H1 (cell line): ENCODE results near the gene OBSL1. TPM values are rescaled to one million over a fixed set of nuclear protein-coding genes. Genes with fewer than 3 reads are reported as not detected.
A peak's percentile ranks its signal among the peaks of the same experiment; 100 is the strongest.

Source experiments
- CTCF ChIA-PET: fragments of 300-600 bp; sonication (Branson Sonifier 250); formaldehyde crosslinking; loops from one replicate; lab custom pipeline; 2021; ENCODE audit not compliant: partially characterized antibody; lab: Charles Lee
- POLR2A ChIA-PET: fragments of 300-600 bp; sonication (Branson Sonifier 250); formaldehyde crosslinking; loops from one replicate; lab custom pipeline; 2021; ENCODE audit warnings: inconsistent platforms; ENCODE audit not compliant: partially characterized antibody; lab: Charles Lee
- DNase-seq, 2 experiments: peaks; one replicate each; pipeline versions ENCODE4 v3.0.0 to v3.0.0-alpha.2; 2010 to 2022; ENCODE audit warnings: low spot score in 2 of 2, low read depth in 1 of 2, mixed read lengths in 1 of 2
- FAIRE-seq: peaks from 2 replicates; lab custom pipeline; 2011; peaks lifted over from hg19 to GRCh38; lab: Jason Lieb, UNC
- H2AFZ ChIP-seq: 2 replicates; pipeline ENCODE4 v1.8.1; 2012; ENCODE audit warnings: low read length, inconsistent platforms
- H2AK5ac ChIP-seq: 2 replicates; pipeline ENCODE4 v1.6.1; 2013; ENCODE audit warnings: low read depth, low read length
- H2BK120ac ChIP-seq: replicated peaks from 2 replicates; pipeline ENCODE3; 2013; ENCODE audit warnings: low read depth, low read length, inconsistent platforms
- H2BK12ac ChIP-seq: 2 replicates; pipeline ENCODE4 v1.6.1; 2013; ENCODE audit warnings: low read depth, low read length
- H2BK15ac ChIP-seq: 2 replicates; pipeline ENCODE4 v1.6.1; 2013; ENCODE audit warnings: low read length
- H2BK20ac ChIP-seq: 2 replicates; pipeline ENCODE4 v1.6.1; 2013; ENCODE audit warnings: low read length
- H2BK5ac ChIP-seq: 2 replicates; pipeline ENCODE4 v1.6.1; 2013; ENCODE audit warnings: low read depth, low read length
- H3K14ac ChIP-seq: 2 replicates; pipeline ENCODE4 v1.6.1; 2013; ENCODE audit warnings: inconsistent platforms; ENCODE audit not compliant: insufficient read length
- H3K18ac ChIP-seq: 2 replicates; pipeline ENCODE4 v1.6.1; 2013; ENCODE audit warnings: low read length; ENCODE audit errors: extremely low read depth
- H3K23ac ChIP-seq: 2 replicates; pipeline ENCODE4 v1.6.1; 2013; ENCODE audit warnings: inconsistent platforms; ENCODE audit not compliant: insufficient read length
- H3K23me2 ChIP-seq: 2 replicates; pipeline ENCODE4 v1.6.1; 2013; ENCODE audit warnings: low read depth, low read length
- H3K27ac ChIP-seq: 2 replicates; pipeline ENCODE4 v1.6.1; 2011; ENCODE audit warnings: low read depth, low read length, inconsistent platforms
- H3K27me3 ChIP-seq, 4 experiments: replicated peaks in 1 of 4; 1 replicate in 1 of 4; 2 replicates in 3 of 4; pipeline versions ENCODE4 v1.6.1 to v1.8.1; 2011 to 2013; ENCODE audit warnings: low read length in 3 of 4, mild to moderate bottlenecking in 3 of 4, inconsistent platforms in 2 of 4, mixed read lengths in 2 of 4, moderate library complexity in 1 of 4; ENCODE audit not compliant: control insufficient read depth in 3 of 4, insufficient read depth in 3 of 4; ENCODE audit errors: extremely low read depth in 1 of 4
- H3K36me3 ChIP-seq, 4 experiments: 2 replicates each; pipeline versions ENCODE4 v1.6.1 to v1.8.1; 2011 to 2013; ENCODE audit warnings: mild to moderate bottlenecking in 4 of 4, low read length in 3 of 4, moderate library complexity in 2 of 4, control low read depth in 1 of 4, inconsistent platforms in 1 of 4; ENCODE audit not compliant: insufficient read depth in 4 of 4, control insufficient read depth in 2 of 4
- H3K4ac ChIP-seq: replicated peaks from 2 replicates; pipeline ENCODE3; 2013; ENCODE audit warnings: low read length, low read depth, mixed read lengths, inconsistent platforms; ENCODE audit not compliant: insufficient read length
- H3K4me1 ChIP-seq, 4 experiments: replicated peaks in 1 of 4; 1 replicate in 1 of 4; 2 replicates in 3 of 4; pipeline versions ENCODE4 v1.6.1 to v1.8.1; 2011 to 2013; ENCODE audit warnings: low read length in 3 of 4, inconsistent platforms in 2 of 4, mixed read lengths in 1 of 4; ENCODE audit not compliant: insufficient read depth in 4 of 4, control insufficient read depth in 3 of 4
- H3K4me2 ChIP-seq, 2 experiments: 2 replicates each; pipeline versions ENCODE4 v1.6.1 to v1.8.1; 2011 to 2013; ENCODE audit warnings: low read depth in 2 of 2, low read length in 2 of 2, control low read depth in 1 of 2, inconsistent platforms in 1 of 2, mild to moderate bottlenecking in 1 of 2; ENCODE audit not compliant: insufficient read depth in 1 of 2
- H3K4me3 ChIP-seq, 4 experiments: fragments of 200-600, 300-600 bp in 1 of 4; sonication (generic), shearing (Covaris generic), sonication (Bioruptor Twin) in 1 of 4; 2 replicates each; pipeline versions ENCODE4 v1.5.1 to v1.8.1; 2011 to 2016; ENCODE audit warnings: low read length in 4 of 4, low read depth in 3 of 4, control low read depth in 2 of 4, inconsistent platforms in 2 of 4, mild to moderate bottlenecking in 2 of 4, mixed read lengths in 1 of 4, moderate library complexity in 1 of 4; ENCODE audit not compliant: insufficient read depth in 2 of 4; ENCODE audit errors: extremely low read depth in 1 of 4
- H3K56ac ChIP-seq: replicated peaks from 2 replicates; pipeline ENCODE3; 2013; ENCODE audit warnings: low read depth, mild to moderate bottlenecking, mixed read lengths, low read length, inconsistent platforms; ENCODE audit not compliant: insufficient read length
- H3K79me1 ChIP-seq: 2 replicates; pipeline ENCODE4 v1.6.1; 2013; ENCODE audit warnings: low read depth, low read length, control low read depth
- H3K79me2 ChIP-seq, 2 experiments: 2 replicates each; pipeline versions ENCODE4 v1.6.1 to v1.8.1; 2012 to 2013; ENCODE audit warnings: low read length in 2 of 2, mild to moderate bottlenecking in 2 of 2, inconsistent platforms in 1 of 2; ENCODE audit not compliant: insufficient read depth in 2 of 2, control insufficient read depth in 1 of 2
- H3K9ac ChIP-seq, 4 experiments: replicated peaks in 1 of 4; 1 replicate in 1 of 4; 2 replicates in 3 of 4; pipeline versions ENCODE4 v1.6.1 to v1.8.1; 2011 to 2013; ENCODE audit warnings: low read depth in 3 of 4, low read length in 3 of 4, control low read depth in 2 of 4, mild to moderate bottlenecking in 2 of 4, moderate library complexity in 2 of 4, inconsistent platforms in 1 of 4; ENCODE audit errors: extremely low read depth in 1 of 4
- H3K9me3 ChIP-seq, 2 experiments: 2 replicates each; pipeline versions ENCODE4 v1.6.1 to v1.8.1; 2012 to 2013; ENCODE audit warnings: mild to moderate bottlenecking in 2 of 2, moderate library complexity in 2 of 2, control low read depth in 1 of 2, inconsistent platforms in 1 of 2, low read depth in 1 of 2, low read length in 1 of 2, mixed read lengths in 1 of 2; ENCODE audit not compliant: insufficient read depth in 2 of 2
- H4K20me1 ChIP-seq, 2 experiments: replicated peaks in 1 of 2; 2 replicates each; pipeline versions ENCODE3 to v1.8.1; 2011 to 2013; ENCODE audit warnings: inconsistent platforms in 2 of 2, low read length in 2 of 2, mild to moderate bottlenecking in 1 of 2; ENCODE audit not compliant: insufficient read depth in 2 of 2, control insufficient read depth in 1 of 2
- H4K5ac ChIP-seq: 2 replicates; pipeline ENCODE4 v1.6.1; 2013; ENCODE audit warnings: low read length, low read depth, mixed read lengths, inconsistent platforms; ENCODE audit not compliant: insufficient read length
- H4K8ac ChIP-seq: 2 replicates; pipeline ENCODE4 v1.8.0; 2013; ENCODE audit warnings: mild to moderate bottlenecking, moderate library complexity, low read length, inconsistent platforms; ENCODE audit not compliant: insufficient read depth; ENCODE audit errors: extremely low read depth
- H4K91ac ChIP-seq: replicated peaks from 2 replicates; pipeline ENCODE3; 2013; ENCODE audit warnings: low read length, mixed read lengths, inconsistent platforms; ENCODE audit not compliant: insufficient read length
- CBX8 ChIP-seq: fragments of 300-800, 300-1000 bp; sonication (generic); IDR thresholded peaks from 2 replicates; pipeline ENCODE4 v1.7.1; 2016; ENCODE audit warnings: low read depth, low read length, borderline replicate concordance
- POLR2AphosphoS5 ChIP-seq: IDR thresholded peaks from 2 replicates; pipeline ENCODE4 v1.6.1; 2011; ENCODE audit warnings: low read depth, low read length
- SP2 ChIP-seq: IDR thresholded peaks from 2 replicates; pipeline ENCODE4 v1.6.1; 2012; ENCODE audit warnings: mild to moderate bottlenecking, low read length, inconsistent platforms
- WGBS, 2 experiments: shearing (Covaris generic) in 1 of 2; methylation state at CpG; one replicate each; pipeline versions ENCODE4 v1.1.6 to v1.1.7; 2013 to 2015; ENCODE audit warnings: low lambda C conversion rate in 2 of 2, mixed read lengths in 2 of 2, inconsistent platforms in 1 of 2, low coverage in 1 of 2, missing lambda C conversion rate in 1 of 2; ENCODE audit not compliant: insufficient replicate concordance in 2 of 2, insufficient coverage in 1 of 2, insufficient read length in 1 of 2; ENCODE audit errors: extremely low coverage in 1 of 2, missing lambda C conversion rate in 1 of 2; 5-methylcytosine and 5-hydroxymethylcytosine counted together
- polyA plus RNA-seq, 7 experiments: library from polyadenylated mRNA; depleted of rRNA in 3 of 7; stranded (reverse) in 5 of 7; unstranded in 2 of 7; fragments of >200 nt in 5 of 7; fragments of 200-250 nt in 2 of 7; gene quantifications; 1 replicate in 5 of 7; 2 replicates in 1 of 7; 4 replicates in 1 of 7; pipeline versions ENCODE4 v1.2.1 to v1.2.3, GENCODE V29; 2011 to 2013; ENCODE audit warnings: missing spikeins in 2 of 7, mixed read lengths in 2 of 7
- total RNA-seq: library from RNA; stranded (reverse); fragmentation: NEBNext Ultra II Directional; extraction: Animal tissue kit (Norgen Biotek cat#: 25700); gene quantifications from 2 replicates; pipeline ENCODE4 v1.2.1, GENCODE V29; 2021

OBSL1 gene
- total and polyA plus RNA-seq, 2 of the 8 experiments (the other 6 are each of a cell fraction or from before 2014, with no cell fraction given): 116 to 127 TPM

DNA sequence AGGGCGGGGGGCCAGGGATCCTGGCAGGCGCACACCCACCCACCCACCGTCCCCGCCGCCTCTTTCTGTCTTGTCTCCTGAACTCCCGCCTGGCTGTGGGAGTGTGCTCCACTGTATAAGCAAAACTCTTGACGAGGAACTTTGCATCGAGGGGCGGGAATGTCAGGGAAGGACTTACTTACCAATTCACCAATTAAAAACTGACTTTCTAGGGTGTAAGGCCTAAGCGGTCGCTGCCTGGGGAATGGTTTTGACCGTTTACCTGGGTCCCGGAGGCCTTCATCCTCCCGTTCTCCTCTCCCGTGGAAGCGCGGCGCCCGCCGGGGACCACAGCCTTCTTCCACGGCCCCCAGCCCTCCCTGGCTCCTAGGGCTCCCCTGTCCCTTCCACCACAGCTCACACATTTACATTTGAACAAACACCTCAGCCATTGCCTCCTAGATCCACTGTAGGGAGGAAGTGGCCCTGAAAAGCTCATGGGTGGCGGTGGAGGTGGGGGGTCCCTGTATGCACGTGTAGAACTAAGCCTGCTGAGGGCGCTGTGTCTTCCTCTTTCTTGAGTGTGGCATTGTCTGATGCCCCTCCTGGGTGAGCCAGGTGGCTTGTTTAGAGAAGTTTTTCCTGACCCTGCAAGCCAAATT is 48.2 kb downstream of the OBSL1 start:
- Histone ChIP-seq H2BK15ac (no peak overlapping the region), H3K9ac (peak overlapping the region in 1 of 4 experiments; percentile 51; a peak in 1 of 7 replicates), H4K8ac (0 out of 2 replicates have a peak overlapping the region, but pooled peaks have one; percentile 16), H3K14ac (no peak overlapping the region), H2AFZ (peak overlapping the region; percentile 46; the same call in 1 of the 2 replicates), H3K4ac (peak overlapping the region; percentile 49), H3K4me1 (peaks cover 0 to 27% (median 19%) of the 10 kb centered on the region in 4 experiments; a peak in 6 of 7 replicates), H3K4me2 (peak overlapping the region; percentile 81 to 92), H3K27me3 (peaks cover 0 to 9% (median 3%) of the 10 kb centered on the region in 4 experiments; a peak in 2 of 7 replicates), H3K56ac (no peak overlapping the region), H3K23me2 (peaks cover 2% of the 10 kb centered on the region; the same call in 1 of the 2 replicates), H3K23ac (no peak overlapping the region), H2BK5ac (peak overlapping the region; percentile 41; the same call in 1 of the 2 replicates), H2BK20ac (peak overlapping the region; percentile 9; the same call in 1 of the 2 replicates), H3K79me1 (no peaks in the 10 kb centered on the region), H3K36me3 (no peaks in the 10 kb centered on the region), H2BK12ac (peak overlapping the region; percentile 63; the same call in 1 of the 2 replicates), H4K5ac (peak overlapping the region; percentile 18), H3K27ac (no peak overlapping the region), H3K4me3 (peak overlapping the region; percentile 38 to 63 (median 52)), H4K91ac (peak overlapping the region; percentile 76), H4K20me1 (no peaks in the 10 kb centered on the region), H3K18ac (peak overlapping the region; percentile 76; the same call in 1 of the 2 replicates), H2BK120ac (peak overlapping the region; percentile 58), H3K9me3 (no peaks in the 10 kb centered on the region), H2AK5ac (no peak overlapping the region), H3K79me2 (no peaks in the 10 kb centered on the region)
- DNase-seq (no peak), FAIRE-seq (no peak)
- ChIA-PET CTCF (interaction anchor here (0.6 to 113.1 kb wide), 20 partner anchors 10 to 633 kb away, joined by 3 to 7248 read pairs (median 4); partner anchors contain the start of genes ASIC4, DES, DNPEP and GMPPA), POLR2A (interaction anchor here (0.6 to 2.7 kb wide), 12 partner anchors 12 to 55 kb away, joined by 3 to 10 read pairs (median 6); partner anchors contain the start of genes CHPF, GMPPA and TMEM198)
- WGBS, 2 experiments: 10% methylated on average over 21 of the region's 24 CpGs; no CpG with 5 or more reads in 1 of the 2 experiments
- TF ChIP-seq CBX8 (no peak), SP2 (no peak), POLR2AphosphoS5 (no peak)
